WTC11 (cell line): ENCODE data around the gene CFAP77.

Source experiments
- ETV6 ChIP-seq: sonication (generic); formaldehyde crosslinking; IDR thresholded peaks from 2 replicates; pipeline ENCODE4 v1.8.1; 2022; ENCODE audit warnings: mild to moderate bottlenecking, missing genetic modification reagents
- FOXJ3 ChIP-seq: sonication (generic); formaldehyde crosslinking; IDR thresholded peaks from 2 replicates; pipeline ENCODE4 v1.9.0; 2021; ENCODE audit warnings: missing genetic modification reagents, mild to moderate bottlenecking, borderline replicate concordance
- ZBTB21 ChIP-seq: sonication (generic); formaldehyde crosslinking; IDR thresholded peaks from 2 replicates; pipeline ENCODE4 v1.8.1; 2023; ENCODE audit warnings: mild to moderate bottlenecking, missing genetic modification reagents, borderline replicate concordance
- ZNF138 ChIP-seq: sonication (generic); formaldehyde crosslinking; conservative IDR thresholded peaks from 2 replicates; pipeline ENCODE4 v1.8.1; 2022; ENCODE audit warnings: mild to moderate bottlenecking, moderate library complexity, missing genetic modification reagents
- ZNF317 ChIP-seq: sonication (generic); formaldehyde crosslinking; IDR thresholded peaks from 2 replicates; pipeline ENCODE4 v1.8.1; 2023; ENCODE audit warnings: low read depth, mild to moderate bottlenecking, moderate library complexity, missing genetic modification reagents, borderline replicate concordance
- TF ChIP-seq, protein P1 (sequence below): sonication (generic); formaldehyde crosslinking; IDR thresholded peaks from 2 replicates; pipeline ENCODE4 v1.8.1; 2022; ENCODE audit warnings: mild to moderate bottlenecking, moderate library complexity, missing genetic modification reagents
- TF ChIP-seq, protein P2 (sequence below): fragments of 200-600 bp; IDR thresholded peaks from 2 replicates; pipeline ENCODE4 v1.8.0; 2022; ENCODE audit warnings: antibody characterized with exemption
- TF ChIP-seq, protein P3 (sequence below): sonication (generic); formaldehyde crosslinking; IDR thresholded peaks from 2 replicates; pipeline ENCODE4 v1.8.1; 2023; ENCODE audit warnings: mild to moderate bottlenecking, missing genetic modification reagents, moderate library complexity
- TF ChIP-seq, protein P4 (sequence below): sonication (generic); formaldehyde crosslinking; IDR thresholded peaks from 2 replicates; pipeline ENCODE4 v1.8.0; 2022; ENCODE audit warnings: missing genetic modification reagents
- TF ChIP-seq, protein P5 (sequence below): sonication (generic); formaldehyde crosslinking; conservative IDR thresholded peaks from 2 replicates; pipeline ENCODE4 v1.8.1; 2022; ENCODE audit warnings: mild to moderate bottlenecking, missing genetic modification reagents
- TF ChIP-seq, protein P6 (sequence below): sonication (generic); formaldehyde crosslinking; IDR thresholded peaks from 2 replicates; pipeline ENCODE4 v1.8.1; 2023; ENCODE audit warnings: mild to moderate bottlenecking, missing genetic modification reagents
- TF ChIP-seq, protein P7 (sequence below): sonication (generic); formaldehyde crosslinking; IDR thresholded peaks from 2 replicates; pipeline ENCODE4 v1.8.0; 2022; ENCODE audit warnings: mild to moderate bottlenecking, missing genetic modification reagents
- TF ChIP-seq, protein P8 (sequence below): fragments of 250-450 bp; sonication (Bioruptor Pico); IDR thresholded peaks from 2 replicates; pipeline ENCODE4 v1.9.0; 2021; ENCODE audit warnings: mild to moderate bottlenecking, borderline replicate concordance

DNA sequence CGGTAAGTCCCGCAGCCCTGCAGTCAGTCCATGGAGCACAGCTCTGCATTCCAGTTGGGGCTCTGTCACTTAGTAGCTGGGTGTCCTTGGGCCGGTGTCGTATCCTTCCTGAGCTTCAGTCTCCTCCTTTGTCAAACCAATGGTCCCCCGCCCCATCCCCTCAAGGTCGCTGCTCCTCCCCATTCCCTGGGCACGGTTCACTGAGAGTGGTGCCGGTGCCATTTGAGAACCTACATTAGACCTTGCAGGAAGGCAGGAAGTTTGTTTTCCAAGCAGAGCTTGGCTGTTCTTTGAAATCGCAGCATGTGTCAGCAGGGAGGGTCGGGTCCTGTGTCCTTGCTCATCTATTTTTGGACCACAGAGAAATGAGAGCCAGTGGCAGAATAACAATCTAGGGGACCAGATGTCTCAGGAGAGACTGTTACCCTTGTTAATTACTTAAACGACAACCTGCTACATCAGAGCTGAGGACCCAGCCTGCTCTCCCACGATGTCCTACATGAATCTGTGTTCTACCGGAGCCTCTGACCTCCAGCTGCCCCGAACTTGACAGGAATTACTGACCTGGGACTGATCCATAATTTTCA lies 150.7 kb downstream of the CFAP77 start:
- TF ChIP-seq, protein P1, sequence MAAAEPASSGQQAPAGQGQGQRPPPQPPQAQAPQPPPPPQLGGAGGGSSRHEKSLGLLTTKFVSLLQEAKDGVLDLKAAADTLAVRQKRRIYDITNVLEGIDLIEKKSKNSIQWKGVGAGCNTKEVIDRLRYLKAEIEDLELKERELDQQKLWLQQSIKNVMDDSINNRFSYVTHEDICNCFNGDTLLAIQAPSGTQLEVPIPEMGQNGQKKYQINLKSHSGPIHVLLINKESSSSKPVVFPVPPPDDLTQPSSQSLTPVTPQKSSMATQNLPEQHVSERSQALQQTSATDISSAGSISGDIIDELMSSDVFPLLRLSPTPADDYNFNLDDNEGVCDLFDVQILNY (CRISPR knock-in tag) = no peak
- no peak for TF ChIP-seq ZBTB21 (CRISPR knock-in tag)
- TF ChIP-seq, protein P2, sequence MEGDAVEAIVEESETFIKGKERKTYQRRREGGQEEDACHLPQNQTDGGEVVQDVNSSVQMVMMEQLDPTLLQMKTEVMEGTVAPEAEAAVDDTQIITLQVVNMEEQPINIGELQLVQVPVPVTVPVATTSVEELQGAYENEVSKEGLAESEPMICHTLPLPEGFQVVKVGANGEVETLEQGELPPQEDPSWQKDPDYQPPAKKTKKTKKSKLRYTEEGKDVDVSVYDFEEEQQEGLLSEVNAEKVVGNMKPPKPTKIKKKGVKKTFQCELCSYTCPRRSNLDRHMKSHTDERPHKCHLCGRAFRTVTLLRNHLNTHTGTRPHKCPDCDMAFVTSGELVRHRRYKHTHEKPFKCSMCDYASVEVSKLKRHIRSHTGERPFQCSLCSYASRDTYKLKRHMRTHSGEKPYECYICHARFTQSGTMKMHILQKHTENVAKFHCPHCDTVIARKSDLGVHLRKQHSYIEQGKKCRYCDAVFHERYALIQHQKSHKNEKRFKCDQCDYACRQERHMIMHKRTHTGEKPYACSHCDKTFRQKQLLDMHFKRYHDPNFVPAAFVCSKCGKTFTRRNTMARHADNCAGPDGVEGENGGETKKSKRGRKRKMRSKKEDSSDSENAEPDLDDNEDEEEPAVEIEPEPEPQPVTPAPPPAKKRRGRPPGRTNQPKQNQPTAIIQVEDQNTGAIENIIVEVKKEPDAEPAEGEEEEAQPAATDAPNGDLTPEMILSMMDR = no peak
- TF ChIP-seq FOXJ3 (CRISPR knock-in tag) = no peak
- TF ChIP-seq, protein P3, sequence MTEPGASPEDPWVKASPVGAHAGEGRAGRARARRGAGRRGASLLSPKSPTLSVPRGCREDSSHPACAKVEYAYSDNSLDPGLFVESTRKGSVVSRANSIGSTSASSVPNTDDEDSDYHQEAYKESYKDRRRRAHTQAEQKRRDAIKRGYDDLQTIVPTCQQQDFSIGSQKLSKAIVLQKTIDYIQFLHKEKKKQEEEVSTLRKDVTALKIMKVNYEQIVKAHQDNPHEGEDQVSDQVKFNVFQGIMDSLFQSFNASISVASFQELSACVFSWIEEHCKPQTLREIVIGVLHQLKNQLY (CRISPR knock-in tag) = no peak
- no peak for TF ChIP-seq ZNF138
- TF ChIP-seq, protein P4, sequence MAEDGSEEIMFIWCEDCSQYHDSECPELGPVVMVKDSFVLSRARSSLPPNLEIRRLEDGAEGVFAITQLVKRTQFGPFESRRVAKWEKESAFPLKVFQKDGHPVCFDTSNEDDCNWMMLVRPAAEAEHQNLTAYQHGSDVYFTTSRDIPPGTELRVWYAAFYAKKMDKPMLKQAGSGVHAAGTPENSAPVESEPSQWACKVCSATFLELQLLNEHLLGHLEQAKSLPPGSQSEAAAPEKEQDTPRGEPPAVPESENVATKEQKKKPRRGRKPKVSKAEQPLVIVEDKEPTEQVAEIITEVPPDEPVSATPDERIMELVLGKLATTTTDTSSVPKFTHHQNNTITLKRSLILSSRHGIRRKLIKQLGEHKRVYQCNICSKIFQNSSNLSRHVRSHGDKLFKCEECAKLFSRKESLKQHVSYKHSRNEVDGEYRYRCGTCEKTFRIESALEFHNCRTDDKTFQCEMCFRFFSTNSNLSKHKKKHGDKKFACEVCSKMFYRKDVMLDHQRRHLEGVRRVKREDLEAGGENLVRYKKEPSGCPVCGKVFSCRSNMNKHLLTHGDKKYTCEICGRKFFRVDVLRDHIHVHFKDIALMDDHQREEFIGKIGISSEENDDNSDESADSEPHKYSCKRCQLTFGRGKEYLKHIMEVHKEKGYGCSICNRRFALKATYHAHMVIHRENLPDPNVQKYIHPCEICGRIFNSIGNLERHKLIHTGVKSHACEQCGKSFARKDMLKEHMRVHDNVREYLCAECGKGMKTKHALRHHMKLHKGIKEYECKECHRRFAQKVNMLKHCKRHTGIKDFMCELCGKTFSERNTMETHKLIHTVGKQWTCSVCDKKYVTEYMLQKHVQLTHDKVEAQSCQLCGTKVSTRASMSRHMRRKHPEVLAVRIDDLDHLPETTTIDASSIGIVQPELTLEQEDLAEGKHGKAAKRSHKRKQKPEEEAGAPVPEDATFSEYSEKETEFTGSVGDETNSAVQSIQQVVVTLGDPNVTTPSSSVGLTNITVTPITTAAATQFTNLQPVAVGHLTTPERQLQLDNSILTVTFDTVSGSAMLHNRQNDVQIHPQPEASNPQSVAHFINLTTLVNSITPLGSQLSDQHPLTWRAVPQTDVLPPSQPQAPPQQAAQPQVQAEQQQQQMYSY = no peak
- TF ChIP-seq, protein P5, sequence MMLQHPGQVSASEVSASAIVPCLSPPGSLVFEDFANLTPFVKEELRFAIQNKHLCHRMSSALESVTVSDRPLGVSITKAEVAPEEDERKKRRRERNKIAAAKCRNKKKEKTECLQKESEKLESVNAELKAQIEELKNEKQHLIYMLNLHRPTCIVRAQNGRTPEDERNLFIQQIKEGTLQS (CRISPR knock-in tag) = no peak
- no peak for TF ChIP-seq ZNF317
- TF ChIP-seq, protein P6, sequence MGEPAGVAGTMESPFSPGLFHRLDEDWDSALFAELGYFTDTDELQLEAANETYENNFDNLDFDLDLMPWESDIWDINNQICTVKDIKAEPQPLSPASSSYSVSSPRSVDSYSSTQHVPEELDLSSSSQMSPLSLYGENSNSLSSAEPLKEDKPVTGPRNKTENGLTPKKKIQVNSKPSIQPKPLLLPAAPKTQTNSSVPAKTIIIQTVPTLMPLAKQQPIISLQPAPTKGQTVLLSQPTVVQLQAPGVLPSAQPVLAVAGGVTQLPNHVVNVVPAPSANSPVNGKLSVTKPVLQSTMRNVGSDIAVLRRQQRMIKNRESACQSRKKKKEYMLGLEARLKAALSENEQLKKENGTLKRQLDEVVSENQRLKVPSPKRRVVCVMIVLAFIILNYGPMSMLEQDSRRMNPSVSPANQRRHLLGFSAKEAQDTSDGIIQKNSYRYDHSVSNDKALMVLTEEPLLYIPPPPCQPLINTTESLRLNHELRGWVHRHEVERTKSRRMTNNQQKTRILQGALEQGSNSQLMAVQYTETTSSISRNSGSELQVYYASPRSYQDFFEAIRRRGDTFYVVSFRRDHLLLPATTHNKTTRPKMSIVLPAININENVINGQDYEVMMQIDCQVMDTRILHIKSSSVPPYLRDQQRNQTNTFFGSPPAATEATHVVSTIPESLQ (CRISPR knock-in tag) = no peak
- no peak for TF ChIP-seq ETV6 (CRISPR knock-in tag)
- TF ChIP-seq, protein P7, sequence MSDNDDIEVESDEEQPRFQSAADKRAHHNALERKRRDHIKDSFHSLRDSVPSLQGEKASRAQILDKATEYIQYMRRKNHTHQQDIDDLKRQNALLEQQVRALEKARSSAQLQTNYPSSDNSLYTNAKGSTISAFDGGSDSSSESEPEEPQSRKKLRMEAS (CRISPR knock-in tag) = no peak
- TF ChIP-seq, protein P8, sequence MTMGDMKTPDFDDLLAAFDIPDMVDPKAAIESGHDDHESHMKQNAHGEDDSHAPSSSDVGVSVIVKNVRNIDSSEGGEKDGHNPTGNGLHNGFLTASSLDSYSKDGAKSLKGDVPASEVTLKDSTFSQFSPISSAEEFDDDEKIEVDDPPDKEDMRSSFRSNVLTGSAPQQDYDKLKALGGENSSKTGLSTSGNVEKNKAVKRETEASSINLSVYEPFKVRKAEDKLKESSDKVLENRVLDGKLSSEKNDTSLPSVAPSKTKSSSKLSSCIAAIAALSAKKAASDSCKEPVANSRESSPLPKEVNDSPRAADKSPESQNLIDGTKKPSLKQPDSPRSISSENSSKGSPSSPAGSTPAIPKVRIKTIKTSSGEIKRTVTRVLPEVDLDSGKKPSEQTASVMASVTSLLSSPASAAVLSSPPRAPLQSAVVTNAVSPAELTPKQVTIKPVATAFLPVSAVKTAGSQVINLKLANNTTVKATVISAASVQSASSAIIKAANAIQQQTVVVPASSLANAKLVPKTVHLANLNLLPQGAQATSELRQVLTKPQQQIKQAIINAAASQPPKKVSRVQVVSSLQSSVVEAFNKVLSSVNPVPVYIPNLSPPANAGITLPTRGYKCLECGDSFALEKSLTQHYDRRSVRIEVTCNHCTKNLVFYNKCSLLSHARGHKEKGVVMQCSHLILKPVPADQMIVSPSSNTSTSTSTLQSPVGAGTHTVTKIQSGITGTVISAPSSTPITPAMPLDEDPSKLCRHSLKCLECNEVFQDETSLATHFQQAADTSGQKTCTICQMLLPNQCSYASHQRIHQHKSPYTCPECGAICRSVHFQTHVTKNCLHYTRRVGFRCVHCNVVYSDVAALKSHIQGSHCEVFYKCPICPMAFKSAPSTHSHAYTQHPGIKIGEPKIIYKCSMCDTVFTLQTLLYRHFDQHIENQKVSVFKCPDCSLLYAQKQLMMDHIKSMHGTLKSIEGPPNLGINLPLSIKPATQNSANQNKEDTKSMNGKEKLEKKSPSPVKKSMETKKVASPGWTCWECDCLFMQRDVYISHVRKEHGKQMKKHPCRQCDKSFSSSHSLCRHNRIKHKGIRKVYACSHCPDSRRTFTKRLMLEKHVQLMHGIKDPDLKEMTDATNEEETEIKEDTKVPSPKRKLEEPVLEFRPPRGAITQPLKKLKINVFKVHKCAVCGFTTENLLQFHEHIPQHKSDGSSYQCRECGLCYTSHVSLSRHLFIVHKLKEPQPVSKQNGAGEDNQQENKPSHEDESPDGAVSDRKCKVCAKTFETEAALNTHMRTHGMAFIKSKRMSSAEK (CRISPR knock-in tag) = no peak
